Measurements from ENCODE around the gene HECTD3.

GRCh38 chr1:45010855-45011811, at the start of gene HECTD3:
- TF ChIP-seq, protein P1, sequence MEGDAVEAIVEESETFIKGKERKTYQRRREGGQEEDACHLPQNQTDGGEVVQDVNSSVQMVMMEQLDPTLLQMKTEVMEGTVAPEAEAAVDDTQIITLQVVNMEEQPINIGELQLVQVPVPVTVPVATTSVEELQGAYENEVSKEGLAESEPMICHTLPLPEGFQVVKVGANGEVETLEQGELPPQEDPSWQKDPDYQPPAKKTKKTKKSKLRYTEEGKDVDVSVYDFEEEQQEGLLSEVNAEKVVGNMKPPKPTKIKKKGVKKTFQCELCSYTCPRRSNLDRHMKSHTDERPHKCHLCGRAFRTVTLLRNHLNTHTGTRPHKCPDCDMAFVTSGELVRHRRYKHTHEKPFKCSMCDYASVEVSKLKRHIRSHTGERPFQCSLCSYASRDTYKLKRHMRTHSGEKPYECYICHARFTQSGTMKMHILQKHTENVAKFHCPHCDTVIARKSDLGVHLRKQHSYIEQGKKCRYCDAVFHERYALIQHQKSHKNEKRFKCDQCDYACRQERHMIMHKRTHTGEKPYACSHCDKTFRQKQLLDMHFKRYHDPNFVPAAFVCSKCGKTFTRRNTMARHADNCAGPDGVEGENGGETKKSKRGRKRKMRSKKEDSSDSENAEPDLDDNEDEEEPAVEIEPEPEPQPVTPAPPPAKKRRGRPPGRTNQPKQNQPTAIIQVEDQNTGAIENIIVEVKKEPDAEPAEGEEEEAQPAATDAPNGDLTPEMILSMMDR (conservative IDR thresholded peaks at IDR 0.05; ENCODE audit: low read depth, low read length): no peak
- no peak for TF ChIP-seq EZH2 (IDR thresholded peaks at IDR 0.05; ENCODE audit: borderline replicate concordance, low read depth, low read length, poor library complexity, severe bottlenecking)

All from A673 (cell line).